PC-9 (cell line): ENCODE results near the gene ZNF655. TPM values are rescaled to one million over a fixed set of nuclear protein-coding genes. Genes with fewer than 3 reads are reported as not detected.

Source experiments
- BruUV-seq: library from RNA; stranded (reverse); fragments of 400-500 nt; replicated peaks from 2 replicates; lab custom pipeline; 2021; lab: Mats Ljungman, UMichigan
- CTCF ChIA-PET: fragments of 300-600 bp; sonication (Branson Sonifier 250); formaldehyde crosslinking; loops from one replicate; lab custom pipeline; 2022; ENCODE audit warnings: antibody characterized with exemption; lab: Charles Lee
- POLR2A ChIA-PET: fragments of 300-600 bp; sonication (Branson Sonifier 250); formaldehyde crosslinking; loops from one replicate; lab custom pipeline; 2022; ENCODE audit warnings: antibody characterized with exemption; ENCODE audit not compliant: unreplicated experiment; lab: Charles Lee
- DNase-seq, 2 experiments: peaks; one replicate each; pipeline versions ENCODE4 v3.0.0 to v3.0.0-alpha.2; 2015 to 2022; ENCODE audit warnings: mixed read lengths in 1 of 2
- H2AFZ ChIP-seq: fragments of 200-600 bp; sonication (generic); 2 replicates; pipeline ENCODE4 v1.8.1; 2017; ENCODE audit warnings: antibody characterized with exemption
- H3F3A ChIP-seq: fragments of 200-600 bp; sonication (generic); 2 replicates; pipeline ENCODE4 v1.8.1; 2017; ENCODE audit warnings: antibody characterized with exemption, mild to moderate bottlenecking, low read depth; ENCODE audit not compliant: insufficient read depth
- H3K27ac ChIP-seq: fragments of 200-600 bp; sonication (generic); 2 replicates; pipeline ENCODE4 v1.6.1; 2016; ENCODE audit warnings: mixed run types
- H3K27me3 ChIP-seq: fragments of 200-600 bp; sonication (generic); 2 replicates; pipeline ENCODE4 v1.6.1; 2016; ENCODE audit warnings: low read depth, mixed run types; ENCODE audit not compliant: insufficient read depth
- H3K36me3 ChIP-seq: fragments of 200-600 bp; sonication (generic); 2 replicates; pipeline ENCODE4 v1.6.1; 2016; ENCODE audit warnings: low read depth, mixed run types
- H3K4me1 ChIP-seq: fragments of 200-600 bp; sonication (generic); replicated peaks from 2 replicates; pipeline ENCODE4 v1.6.1; 2016; ENCODE audit warnings: mixed run types; ENCODE audit not compliant: insufficient read depth
- H3K4me2 ChIP-seq: fragments of 200-600 bp; sonication (generic); 2 replicates; pipeline ENCODE4 v1.6.1; 2017; ENCODE audit warnings: mixed run types
- H3K4me3 ChIP-seq: fragments of 200-600 bp; sonication (generic); 2 replicates; pipeline ENCODE4 v1.6.1; 2016; ENCODE audit warnings: mixed run types
- H3K79me2 ChIP-seq: fragments of 200-600 bp; sonication (generic); 2 replicates; pipeline ENCODE4 v1.6.1; 2017; ENCODE audit warnings: low read depth, mixed run types
- H3K9me2 ChIP-seq: fragments of 200-600 bp; sonication (generic); 2 replicates; pipeline ENCODE4 v1.8.1; 2017; ENCODE audit warnings: mild to moderate bottlenecking; ENCODE audit not compliant: insufficient read depth
- H3K9me3 ChIP-seq: fragments of 200-600 bp; sonication (generic); 2 replicates; pipeline ENCODE4 v1.8.1; 2016; ENCODE audit warnings: low read depth; ENCODE audit not compliant: insufficient read depth
- H4K20me1 ChIP-seq: fragments of 200-600 bp; sonication (generic); 2 replicates; pipeline ENCODE4 v1.8.1; 2017; ENCODE audit not compliant: insufficient read depth
- CTCF ChIP-seq: fragments of 200-600 bp; sonication (generic); conservative IDR thresholded peaks from 2 replicates; pipeline ENCODE4 v1.6.1; 2017; ENCODE audit warnings: mixed run types, antibody characterized with exemption, mild to moderate bottlenecking, moderate library complexity
- EZH2 ChIP-seq: fragments of 200-600 bp; sonication (generic); IDR thresholded peaks from 2 replicates; pipeline ENCODE4 v1.8.0; 2017; ENCODE audit warnings: antibody characterized with exemption, low read depth
- intact Hi-C: fragments of 100-400 bp; cut with micrococcal nuclease; formaldehyde crosslinking; loops from one replicate; pipeline ENCODE4 v1.10.0; 2022; ENCODE audit not compliant: unreplicated experiment
- total RNA-seq: library from RNA; stranded (reverse); gene quantifications from 2 replicates; pipeline ENCODE4 v1.2.3, GENCODE V29; 2021

The ZNF655 gene
- total RNA-seq, 1 experiment from 2014 or later, result 83.0 TPM

- no peak overlapping the region for H3K27ac ChIP-seq
- no TSS peak for BruUV-seq
- no peaks in the 10 kb centered on the region for H4K20me1 ChIP-seq
- H3K4me1 ChIP-seq, result peaks cover 3% of the 10 kb centered on the region
- H3K4me2 ChIP-seq, result no peak overlapping the region
- CTCF ChIA-PET, result no interaction called here
- H3K4me3 ChIP-seq, result no peak overlapping the region
- no peaks in the 10 kb centered on the region for H3K27me3 ChIP-seq
- no peak overlapping the region for H2AFZ ChIP-seq
- TF ChIP-seq CTCF (no peak), EZH2 (no peak)
- no peak for DNase-seq
- H3F3A ChIP-seq, result no peaks in the 10 kb centered on the region; the same call in 1 of the 2 replicates
- H3K9me2 ChIP-seq, result no peaks in the 10 kb centered on the region
- POLR2A ChIA-PET, result no interaction called here
- intact Hi-C loops, result no loop called here
- H3K9me3 ChIP-seq, result no peaks in the 10 kb centered on the region
- peaks cover 44% of the 10 kb centered on the region for H3K36me3 ChIP-seq
- peaks cover 7% of the 10 kb centered on the region for H3K79me2 ChIP-seq
Observed at GRCh38 chr7:99623702-99624447, 65.4 kb downstream of the ZNF655 start.

- no peak overlapping the region for H2AFZ ChIP-seq
- no peaks in the 10 kb centered on the region for H3K9me2 ChIP-seq
- no peak overlapping the region for H3K4me3 ChIP-seq
- ChIA-PET POLR2A (no interaction called here), CTCF (no interaction called here)
- TF ChIP-seq EZH2, result no peak
- TF ChIP-seq CTCF, result no peak
- BruUV-seq, result no TSS peak
- intact Hi-C loops, result no loop called here
- H3F3A ChIP-seq, result no peaks in the 10 kb centered on the region
- DNase-seq, result no peak
- no peak overlapping the region for H3K27ac ChIP-seq
- no peaks in the 10 kb centered on the region for H3K4me1 ChIP-seq
- H3K36me3 ChIP-seq, result peaks cover 38% of the 10 kb centered on the region
- no peaks in the 10 kb centered on the region for H3K9me3 ChIP-seq
- no peaks in the 10 kb centered on the region for H3K27me3 ChIP-seq
- H4K20me1 ChIP-seq, result no peaks in the 10 kb centered on the region
- peaks cover under 1% of the 10 kb centered on the region for H3K79me2 ChIP-seq
- no peak overlapping the region for H3K4me2 ChIP-seq
Observed at GRCh38 chr7:99624484-99624883, 66.0 kb downstream of the ZNF655 start.

GRCh38 chr7:99625321-99625720, 66.9 kb downstream of the ZNF655 start:
- Histone ChIP-seq H3K9me2 (no peaks in the 10 kb centered on the region), H3K27ac (no peak overlapping the region), H3K79me2 (no peaks in the 10 kb centered on the region), H3K4me3 (no peak overlapping the region), H3K9me3 (no peaks in the 10 kb centered on the region), H3F3A (0 out of 2 replicates have a peak, but pooled peaks cover 2% of the 10 kb centered on the region), H3K4me2 (no peak overlapping the region), H2AFZ (no peak overlapping the region), H3K36me3 (peaks cover 35% of the 10 kb centered on the region), H4K20me1 (no peaks in the 10 kb centered on the region; the same call in 1 of the 2 replicates), H3K27me3 (no peaks in the 10 kb centered on the region), H3K4me1 (no peaks in the 10 kb centered on the region)
- no peak for DNase-seq
- CTCF ChIA-PET, result no interaction called here
- TF ChIP-seq EZH2 (no peak), CTCF (no peak)
- no TSS peak for BruUV-seq
- POLR2A ChIA-PET, result no interaction called here
- intact Hi-C loops, result no loop called here
